Endothelial cell of hepatic sinusoid (primary cell): ENCODE results near the gene TCF7L1.
"Not testable (repeated sequence)": the region's sequence is repeated elsewhere in the genome, so short reads cannot be mapped to it uniquely, and the experiment has no call there.

Experiments
- in situ Hi-C: cut with HindIII; loops from 2 replicates; pipeline ENCODE4 v1.10.0; 2017; ENCODE audit warnings: low sequenced_read_pairs

The TCF7L1 gene

GRCh38 chr2:85308896-85309555 lies 175.8 kb downstream of the TCF7L1 start:
- in situ Hi-C loops = no loop called here

DNA sequence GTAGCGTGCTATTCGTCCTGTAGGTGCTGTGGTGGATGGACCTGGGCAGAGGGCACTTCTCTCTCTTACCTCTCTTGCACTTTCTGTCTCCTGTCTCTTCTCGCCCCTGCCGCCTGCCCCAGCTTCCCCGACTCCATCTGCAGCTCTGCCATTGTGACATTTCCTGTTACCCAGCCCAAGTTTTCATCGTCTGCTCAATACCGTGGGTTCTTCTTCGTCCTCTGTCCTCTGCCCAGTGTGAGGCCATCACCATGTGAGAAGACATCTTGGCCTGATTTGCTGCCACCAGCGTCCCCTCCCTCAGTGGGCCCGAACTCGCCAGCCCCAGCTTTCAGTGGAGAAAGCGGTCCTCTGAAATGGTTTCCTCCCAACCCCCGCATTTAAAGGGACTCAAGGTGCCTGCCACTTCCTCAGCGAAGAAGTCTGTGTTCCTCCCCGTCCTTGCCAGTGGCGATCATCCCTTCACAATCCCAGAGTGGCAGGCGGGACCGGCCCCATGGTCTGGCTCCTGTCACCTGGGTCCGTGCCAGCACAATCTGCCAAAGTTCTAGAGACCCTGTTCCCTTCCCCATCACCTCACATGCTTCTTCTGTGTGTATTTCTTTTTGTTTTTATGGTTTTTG lies 176.6 kb downstream of the TCF7L1 start:
- in situ Hi-C loops = no loop called here

DNA sequence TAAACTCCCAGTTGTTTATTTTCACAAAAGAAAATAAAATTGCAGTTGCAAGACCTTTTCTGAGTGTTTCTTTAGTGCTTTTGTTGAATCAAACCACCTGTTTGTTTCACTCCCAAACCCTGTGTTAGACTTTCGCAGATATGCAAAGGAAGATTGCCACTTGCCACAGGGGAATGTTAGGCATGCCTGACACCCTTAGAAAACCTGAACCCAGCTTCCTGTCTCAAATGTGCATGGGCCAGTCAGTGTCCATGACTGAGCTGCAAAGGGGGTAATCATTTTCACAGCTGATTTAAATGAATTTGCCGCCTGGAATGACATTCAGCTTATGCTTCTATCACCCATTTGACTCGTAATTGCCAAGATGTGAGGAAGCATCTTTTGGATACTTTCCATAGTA lies 177.1 kb downstream of the TCF7L1 start:
- in situ Hi-C loops = no loop called here

- in situ Hi-C loops = no loop called here
Measured at GRCh38 chr2:85312404-85312803, 179.2 kb downstream of the TCF7L1 start.

DNA sequence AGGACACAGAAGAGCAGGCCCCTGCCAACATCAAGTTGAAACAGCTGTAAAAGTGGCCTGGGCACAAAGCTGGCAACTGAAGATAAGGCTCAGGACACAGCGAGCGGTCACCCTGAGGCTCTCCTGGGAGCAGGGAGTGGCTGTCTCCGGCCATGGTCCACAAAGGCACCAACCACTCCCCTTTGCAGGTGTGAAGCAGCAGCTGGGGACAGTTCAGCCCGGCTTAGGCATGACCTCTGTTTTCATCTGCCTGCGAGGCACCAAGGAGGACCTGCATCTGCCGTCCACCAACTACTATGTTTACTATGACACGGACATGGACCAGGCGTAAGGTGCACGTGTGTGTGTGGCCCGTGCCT lies 181.7 kb downstream of the TCF7L1 start:
- in situ Hi-C loops = no loop called here

GRCh38 chr2:85315921-85316320 lies 182.7 kb downstream of the TCF7L1 start:
- in situ Hi-C loops = not testable (repeated sequence)

GRCh38 chr2:85318222-85319074 lies 185.3 kb downstream of the TCF7L1 start:
- in situ Hi-C loops = no loop called here

- in situ Hi-C loops = no loop called here
Measured at GRCh38 chr2:85319796-85320195, 186.6 kb downstream of the TCF7L1 start.

GRCh38 chr2:85323351-85323987 lies 190.3 kb downstream of the TCF7L1 start:
- in situ Hi-C loops = no loop called here

- in situ Hi-C loops = not testable (repeated sequence)
Measured at GRCh38 chr2:85323988-85324367, 190.8 kb downstream of the TCF7L1 start.

DNA sequence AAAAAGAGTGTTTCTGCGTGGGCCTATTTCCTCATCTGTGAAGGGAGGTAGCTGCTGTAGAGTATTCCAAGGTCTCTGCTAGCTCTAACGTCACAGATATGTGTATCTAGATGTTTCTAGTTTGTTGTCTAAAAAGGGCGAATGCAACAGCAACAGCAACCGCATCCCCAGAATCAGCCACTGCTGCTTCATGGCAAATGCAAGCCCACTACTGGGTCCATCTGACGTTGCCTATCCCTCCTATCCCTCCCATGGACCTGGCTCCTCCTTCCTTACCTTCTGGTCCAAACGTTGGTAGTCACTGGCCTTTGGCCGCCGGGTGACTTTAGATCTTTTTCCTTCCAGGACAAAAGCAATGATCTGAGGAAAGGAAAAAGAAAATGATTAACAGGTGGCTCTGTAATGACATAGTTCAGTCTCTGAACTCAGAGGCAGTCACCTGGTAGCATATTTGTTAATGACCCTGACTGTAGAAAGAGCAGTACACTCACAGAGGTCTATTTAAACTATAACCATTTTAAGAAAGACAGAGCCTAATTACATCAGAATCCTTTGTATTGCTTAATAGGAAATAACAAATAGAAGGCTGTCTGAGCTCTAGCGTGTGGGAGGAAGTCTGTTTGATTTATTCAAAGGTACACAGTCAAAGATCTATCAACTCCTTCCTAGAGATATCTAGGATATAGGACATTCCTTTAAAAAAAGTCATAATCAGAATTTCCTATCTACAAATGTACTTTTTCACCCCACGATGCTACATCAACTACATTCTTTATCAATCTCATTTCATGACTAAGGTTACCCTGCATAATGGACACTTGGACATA lies 191.7 kb downstream of the TCF7L1 start:
- in situ Hi-C loops = loop anchor here (5.0 kb wide), 1 partner anchor 87 kb away; the partner anchor contains the start of gene CAPG

DNA sequence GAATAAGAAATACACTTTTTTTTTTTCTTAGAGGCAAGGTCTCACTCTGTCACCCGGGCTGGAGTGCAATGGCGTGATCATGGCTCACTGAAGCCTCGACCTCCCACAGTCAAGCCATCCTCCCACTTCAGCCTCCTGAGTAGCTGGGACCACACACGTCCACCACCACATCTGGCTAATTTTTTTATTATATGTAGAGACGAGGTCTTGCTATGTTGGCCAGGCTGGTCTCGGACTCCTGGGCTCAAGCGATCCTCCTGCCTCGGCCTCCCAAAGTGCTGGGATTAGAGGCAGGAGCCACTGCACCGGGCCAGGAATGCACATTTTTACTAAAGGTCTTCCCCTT lies 192.2 kb downstream of the TCF7L1 start:
- in situ Hi-C loops = loop anchor here (5.0 kb wide), 1 partner anchor 87 kb away; the partner anchor contains the start of gene CAPG

DNA sequence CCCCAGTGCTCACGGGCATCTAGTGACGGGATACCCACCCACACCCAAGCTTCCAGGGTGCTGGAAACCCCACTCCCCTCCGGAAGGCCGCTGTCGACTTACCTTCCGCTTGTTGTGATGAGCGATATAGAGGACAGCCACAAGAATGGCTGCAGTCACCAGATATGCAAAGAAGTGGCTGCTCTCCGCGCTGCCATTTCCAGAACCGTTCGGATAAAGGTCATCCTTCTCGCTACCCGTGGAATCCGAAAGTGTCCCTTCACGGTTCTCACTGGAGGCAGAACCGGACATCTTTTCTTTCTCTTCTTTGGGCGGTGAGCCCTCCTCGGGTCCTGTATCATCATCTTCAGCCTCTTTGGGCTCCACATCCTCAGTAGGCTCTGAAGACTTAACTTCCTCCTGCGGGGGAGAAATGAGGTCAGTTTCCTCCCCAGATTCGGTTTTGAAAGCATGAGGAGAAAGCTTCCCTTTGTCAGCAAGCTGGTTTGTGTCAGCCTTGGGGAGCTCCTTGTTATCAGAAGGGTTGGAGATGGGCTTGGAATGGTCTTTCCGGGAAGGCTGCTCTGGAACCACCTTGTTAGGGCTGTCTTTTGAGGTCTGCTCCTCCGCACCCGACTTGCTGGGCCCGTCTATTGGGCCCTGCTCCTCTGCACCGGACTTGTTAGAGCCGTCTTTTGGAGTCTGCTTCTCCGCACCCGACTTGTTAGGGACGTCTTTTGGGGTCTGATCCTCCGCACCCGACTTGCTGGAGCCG lies 193.4 kb downstream of the TCF7L1 start:
- in situ Hi-C loops = loop anchor here (5.0 kb wide), 1 partner anchor 86 kb away; the partner anchor contains the start of gene CAPG

GRCh38 chr2:85327160-85327821 lies 194.1 kb downstream of the TCF7L1 start:
- in situ Hi-C loops = loop anchor here (5.0 kb wide), 1 partner anchor 85 kb away; the partner anchor contains the start of gene CAPG

GRCh38 chr2:85327822-85328617 lies 194.8 kb downstream of the TCF7L1 start, which contains the start of gene TGOLN2:
Gene TGOLN2, minus strand, starts transcription at chr2:85327989. Its CDS starts 27 bp downstream, at chr2:85327962.
- in situ Hi-C loops = loop anchor here (5.0 kb wide), 1 partner anchor 84 kb away; the partner anchor contains the start of gene CAPG

DNA sequence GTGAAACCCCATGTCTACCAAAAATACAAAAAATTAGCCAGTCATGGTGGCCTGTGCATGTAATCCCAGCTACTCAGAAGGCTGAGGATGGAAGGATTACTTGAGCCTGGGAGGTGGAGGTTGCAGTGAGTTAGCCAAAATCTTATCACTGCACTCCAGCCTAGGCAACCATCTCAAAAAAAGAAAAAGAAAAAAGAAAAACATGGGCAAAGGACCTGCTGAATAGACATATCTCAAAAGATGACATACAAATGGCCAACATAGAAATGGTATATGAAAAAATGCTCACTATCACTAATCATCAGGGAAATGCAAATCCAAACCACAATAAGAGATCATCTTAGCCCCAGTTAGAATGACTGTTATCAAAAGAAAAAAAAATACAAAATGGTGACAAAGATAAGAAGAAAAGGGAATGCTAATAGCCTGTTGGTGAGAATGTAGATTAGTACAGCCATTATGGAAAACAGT lies 196.0 kb downstream of the TCF7L1 start:
- in situ Hi-C loops = loop anchor here (5.0 kb wide), 1 partner anchor 83 kb away; the partner anchor contains the start of gene CAPG

DNA sequence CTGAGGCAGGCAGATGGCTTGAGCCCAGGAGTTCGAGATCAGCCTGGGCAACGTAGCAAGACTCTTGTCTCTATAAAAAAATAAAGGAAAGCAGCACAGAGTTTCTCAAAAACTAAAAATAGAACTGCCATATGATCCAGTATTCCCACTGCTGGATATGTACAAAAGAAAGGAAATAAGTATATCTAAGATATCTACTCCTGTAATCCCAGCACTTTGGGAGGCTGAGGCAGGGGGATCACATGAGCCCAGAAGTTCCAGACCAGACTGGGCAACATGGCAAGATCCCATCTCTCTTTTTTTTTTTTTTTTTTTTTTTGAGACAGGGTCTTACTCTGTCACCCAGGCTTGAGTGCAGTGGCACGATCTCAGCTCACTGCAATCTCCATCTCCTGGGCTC lies 196.5 kb downstream of the TCF7L1 start:
- in situ Hi-C loops = loop anchor here (5.0 kb wide), 1 partner anchor 83 kb away; the partner anchor contains the start of gene CAPG
